GM12873 (cell line): ENCODE data around the gene TMEM258.
A peak's percentile ranks its signal among the peaks of the same experiment; 100 is the strongest.

Experiments used
- CTCF ChIP-seq: IDR thresholded peaks from 2 replicates; pipeline ENCODE4 v1.5.1; 2012; ENCODE audit warnings: low read depth, mild to moderate bottlenecking, moderate library complexity, low read length, control low read depth; ENCODE audit not compliant: insufficient read depth; ENCODE audit errors: missing control alignments

The TMEM258 gene

GRCh38 chr11:61771195-61771894 is 21.1 kb downstream of the TMEM258 start:
- TF ChIP-seq CTCF: no peak

GRCh38 chr11:61769946-61770683 is 22.3 kb downstream of the TMEM258 start:
- no peak for TF ChIP-seq CTCF

- peak; percentile 7 for TF ChIP-seq CTCF
Observed at GRCh38 chr11:61769169-61769920, 23.1 kb downstream of the TMEM258 start.

GRCh38 chr11:61768376-61769076 is 23.9 kb downstream of the TMEM258 start:
- no peak for TF ChIP-seq CTCF

- no peak for TF ChIP-seq CTCF
Observed at GRCh38 chr11:61766353-61766841, 26.0 kb downstream of the TMEM258 start.

GRCh38 chr11:61765550-61766253 is 26.7 kb downstream of the TMEM258 start:
- TF ChIP-seq CTCF: no peak
